SK-N-SH (cell line): Measurements from ENCODE around the gene ZSWIM3. TPM values are rescaled to one million over a fixed set of nuclear protein-coding genes. Genes with fewer than 3 reads are reported as not detected.

ENCODE experiments used
- CTCF ChIA-PET: fragments of 300-600, 350-600 bp; formaldehyde crosslinking; extraction: SDS; loops from one replicate; lab custom pipeline; 2021; lab: Yijun Ruan, JAX
- POLR2A ChIA-PET: fragments of 350-600 bp; sonication (Branson Sonifier 250); formaldehyde crosslinking; extraction: SDS; loops from one replicate; lab custom pipeline; 2020; ENCODE audit warnings: antibody characterized with exemption, inconsistent platforms; lab: Yijun Ruan, JAX
- DNase-seq: peaks from one replicate; pipeline ENCODE4 v3.0.0; 2012
- H2AFZ ChIP-seq: fragments of 200-600 bp; sonication (generic); 2 replicates; pipeline ENCODE4 v1.8.1; 2016; ENCODE audit warnings: antibody characterized with exemption, mild to moderate bottlenecking, low read depth
- H3F3A ChIP-seq: fragments of 200-600 bp; sonication (generic); replicated peaks from 2 replicates; pipeline ENCODE3; 2016; ENCODE audit warnings: antibody characterized with exemption, mild to moderate bottlenecking; ENCODE audit not compliant: insufficient read depth
- H3K27ac ChIP-seq, 2 experiments: fragments of 200-500 bp in 1 of 2; fragments of 200-600 bp in 1 of 2; sonication (Bioruptor generic) in 1 of 2; sonication (generic), shearing (Covaris generic) in 1 of 2; 2 replicates each; pipeline versions ENCODE4 v1.5.1 to v1.6.1; 2014 to 2016; ENCODE audit warnings: low read depth in 2 of 2, inconsistent platforms in 1 of 2, low read length in 1 of 2, mild to moderate bottlenecking in 1 of 2, mixed read lengths in 1 of 2
- H3K27me3 ChIP-seq: fragments of 200-600 bp; sonication (generic), shearing (Covaris generic); 2 replicates; pipeline ENCODE4 v1.6.1; 2016; ENCODE audit warnings: mixed run types; ENCODE audit not compliant: insufficient read depth
- H3K36me3 ChIP-seq, 2 experiments: fragments of 200-500 bp in 1 of 2; fragments of 200-600 bp in 1 of 2; sonication (Bioruptor generic) in 1 of 2; sonication (generic) in 1 of 2; replicated peaks in 1 of 2; 2 replicates each; pipeline versions ENCODE3 to v1.5.1; 2014 to 2016; ENCODE audit warnings: low read length in 1 of 2, mild to moderate bottlenecking in 1 of 2; ENCODE audit not compliant: insufficient read depth in 2 of 2, control insufficient read depth in 1 of 2
- H3K4me1 ChIP-seq, 2 experiments: fragments of 200-500 bp in 1 of 2; fragments of 200-600 bp in 1 of 2; sonication (Bioruptor generic) in 1 of 2; sonication (generic), shearing (Covaris generic) in 1 of 2; 2 replicates each; pipeline versions ENCODE4 v1.5.1 to v1.6.1; 2014 to 2016; ENCODE audit warnings: low read depth in 1 of 2, low read length in 1 of 2, mixed run types in 1 of 2; ENCODE audit not compliant: insufficient read depth in 2 of 2, control insufficient read depth in 1 of 2
- H3K4me2 ChIP-seq: fragments of 200-600 bp; sonication (generic), shearing (Covaris generic); 2 replicates; pipeline ENCODE4 v1.6.1; 2017; ENCODE audit warnings: mixed run types
- H3K4me3 ChIP-seq, 2 experiments: fragments of 200-500 bp in 1 of 2; fragments of 200-600 bp in 1 of 2; sonication (Bioruptor generic) in 1 of 2; sonication (generic), shearing (Covaris generic) in 1 of 2; 2 replicates each; pipeline versions ENCODE4 v1.5.1 to v1.8.1; 2014 to 2016; ENCODE audit warnings: low read depth in 2 of 2, inconsistent platforms in 1 of 2, low read length in 1 of 2, mild to moderate bottlenecking in 1 of 2, mixed read lengths in 1 of 2, moderate library complexity in 1 of 2
- H3K79me2 ChIP-seq: fragments of 200-600 bp; sonication (generic); 2 replicates; pipeline ENCODE4 v1.8.1; 2017; ENCODE audit warnings: mild to moderate bottlenecking; ENCODE audit not compliant: insufficient read depth
- H3K9ac ChIP-seq: fragments of 200-600 bp; sonication (generic); 2 replicates; pipeline ENCODE4 v1.6.1; 2017; ENCODE audit warnings: mixed run types
- H3K9me2 ChIP-seq: fragments of 200-600 bp; sonication (generic); 2 replicates; pipeline ENCODE4 v1.6.1; 2017; ENCODE audit warnings: mixed run types
- H3K9me3 ChIP-seq: fragments of 200-600 bp; sonication (generic); 2 replicates; pipeline ENCODE4 v1.6.1; 2017; ENCODE audit warnings: mixed run types, mild to moderate bottlenecking, moderate library complexity
- H4K20me1 ChIP-seq: fragments of 200-600 bp; sonication (generic); 2 replicates; pipeline ENCODE4 v1.6.1; 2017; ENCODE audit warnings: mild to moderate bottlenecking, mixed run types; ENCODE audit not compliant: insufficient read depth
- CTCF ChIP-seq: fragments of 200-600 bp; sonication (generic); IDR thresholded peaks from 2 replicates; pipeline ENCODE4 v1.6.1; 2017; ENCODE audit warnings: antibody characterized with exemption, mild to moderate bottlenecking, moderate library complexity
- EZH2phosphoT487 ChIP-seq: fragments of 200-600 bp; sonication (generic); IDR thresholded peaks from 2 replicates; pipeline ENCODE4 v1.6.1; 2017; ENCODE audit warnings: low read depth, mixed run types, mild to moderate bottlenecking, antibody characterized with exemption, moderate library complexity, borderline replicate concordance
- GABPA ChIP-seq: IDR thresholded peaks from 2 replicates; pipeline ENCODE4 v1.4.0; 2012; ENCODE audit warnings: low read depth, mild to moderate bottlenecking
- MAX ChIP-seq: IDR thresholded peaks from 2 replicates; pipeline ENCODE4 v1.4.0; 2012; ENCODE audit warnings: low read depth
- MXI1 ChIP-seq: IDR thresholded peaks from 2 replicates; pipeline ENCODE4 v1.6.1; 2012; ENCODE audit warnings: mild to moderate bottlenecking, low read depth, low read length, improper control_type of control experiment
- NFIC ChIP-seq: IDR thresholded peaks from 2 replicates; pipeline ENCODE4 v1.4.0; 2012; ENCODE audit warnings: borderline replicate concordance
- NRF1 ChIP-seq: IDR thresholded peaks from 2 replicates; pipeline ENCODE4 v1.6.1; 2012; ENCODE audit warnings: low read depth, mild to moderate bottlenecking, low read length
- POLR2AphosphoS5 ChIP-seq: IDR thresholded peaks from 2 replicates; pipeline ENCODE4 v1.6.1; 2012; ENCODE audit warnings: low read depth, low read length
- RAD21 ChIP-seq: IDR thresholded peaks from 2 replicates; pipeline ENCODE4 v1.6.1; 2012; ENCODE audit warnings: mild to moderate bottlenecking, low read length
- RXRA ChIP-seq: IDR thresholded peaks from 2 replicates; pipeline ENCODE4 v1.4.0; 2012; ENCODE audit warnings: low read depth, mild to moderate bottlenecking, borderline replicate concordance
- SIN3A ChIP-seq: IDR thresholded peaks from 2 replicates; pipeline ENCODE4 v1.6.1; 2012; ENCODE audit warnings: low read depth, mild to moderate bottlenecking, low read length, moderate library complexity, borderline replicate concordance
- TAF1 ChIP-seq: IDR thresholded peaks from 2 replicates; pipeline ENCODE4 v1.6.1; 2012; ENCODE audit warnings: low read depth, mild to moderate bottlenecking, low read length, moderate library complexity, borderline replicate concordance
- TCF12 ChIP-seq: IDR thresholded peaks from 2 replicates; pipeline ENCODE4 v1.4.0; 2012
- TEAD4 ChIP-seq: IDR thresholded peaks from 2 replicates; pipeline ENCODE4 v1.4.0; 2012; ENCODE audit warnings: mild to moderate bottlenecking, borderline replicate concordance; ENCODE audit not compliant: insufficient read depth
- YY1 ChIP-seq: IDR thresholded peaks from 2 replicates; pipeline ENCODE4 v1.4.0; 2012; ENCODE audit warnings: low read depth, mild to moderate bottlenecking
- WGBS: methylation state at CpG from one replicate; pipeline ENCODE4 v1.1.6; 2017; ENCODE audit warnings: low lambda C conversion rate; 5-methylcytosine and 5-hydroxymethylcytosine counted together
- polyA plus RNA-seq, 3 experiments: library from polyadenylated mRNA; depleted of rRNA; stranded (reverse); fragments of >200 nt; gene quantifications; 2 replicates each; pipeline ENCODE4 v1.2.3, GENCODE V29; 2012
- TF ChIP-seq, protein P1 (sequence below): IDR thresholded peaks from 2 replicates; pipeline ENCODE4; 2012
- TF ChIP-seq, protein P2 (sequence below): fragments of 150-350 bp; IDR thresholded peaks from 2 replicates; pipeline ENCODE4 v1.6.1; 2017; ENCODE audit warnings: antibody characterized with exemption, low read length, low read depth, borderline replicate concordance

The ZSWIM3 gene
- polyA plus RNA-seq, 1 of the 3 experiments (the other 2 are of a cell fraction) = 2.3 TPM

- TF ChIP-seq MAX (no peak), NRF1 (no peak), TAF1 (peak; percentile 94), GABPA (no peak), NFIC (no peak), POLR2AphosphoS5 (peak; percentile 88), CTCF (no peak), MXI1 (peak; percentile 89; the same call in 1 of the 2 replicates), SIN3A (peak; percentile 32; the same call in 1 of the 2 replicates), YY1 (peak; percentile 90), TEAD4 (no peak)
- TF ChIP-seq, protein P1, sequence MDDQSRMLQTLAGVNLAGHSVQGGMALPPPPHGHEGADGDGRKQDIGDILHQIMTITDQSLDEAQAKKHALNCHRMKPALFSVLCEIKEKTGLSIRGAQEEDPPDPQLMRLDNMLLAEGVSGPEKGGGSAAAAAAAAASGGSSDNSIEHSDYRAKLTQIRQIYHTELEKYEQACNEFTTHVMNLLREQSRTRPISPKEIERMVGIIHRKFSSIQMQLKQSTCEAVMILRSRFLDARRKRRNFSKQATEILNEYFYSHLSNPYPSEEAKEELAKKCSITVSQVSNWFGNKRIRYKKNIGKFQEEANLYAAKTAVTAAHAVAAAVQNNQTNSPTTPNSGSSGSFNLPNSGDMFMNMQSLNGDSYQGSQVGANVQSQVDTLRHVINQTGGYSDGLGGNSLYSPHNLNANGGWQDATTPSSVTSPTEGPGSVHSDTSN = peak; percentile 100
These were observed 23.8 kb downstream of the ZSWIM3 start, which contains the start of gene ZSWIM1 (continued) for GRCh38 chr20:45880988-45881788.

DNA sequence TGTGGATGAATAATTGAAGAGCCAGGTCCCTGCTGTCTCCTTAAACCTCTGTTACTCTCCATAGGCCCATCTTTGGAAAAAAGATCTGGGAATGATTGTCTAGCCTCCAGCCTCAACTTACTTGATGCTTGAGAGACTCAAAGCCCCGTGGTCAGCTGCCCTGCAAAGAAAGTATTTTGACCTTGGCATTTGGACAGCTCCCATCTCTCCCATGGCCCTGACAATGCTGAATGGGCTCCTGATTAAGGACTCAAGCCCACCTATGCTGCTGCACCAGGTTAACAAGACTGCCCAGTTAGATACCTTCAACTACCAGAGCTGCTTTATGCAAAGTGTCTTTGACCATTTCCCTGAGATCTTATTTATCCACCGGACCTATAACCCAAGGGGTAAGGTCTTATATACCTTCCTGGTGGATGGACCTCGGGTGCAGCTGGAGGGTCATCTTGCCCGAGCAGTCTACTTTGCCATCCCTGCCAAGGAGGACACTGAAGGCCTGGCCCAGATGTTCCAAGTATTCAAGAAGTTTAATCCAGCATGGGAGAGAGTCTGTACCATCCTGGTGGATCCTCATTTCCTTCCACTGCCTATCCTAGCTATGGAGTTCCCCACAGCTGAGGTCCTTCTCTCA is 25.2 kb downstream of the ZSWIM3 start:
- POLR2A ChIA-PET = interaction anchor here (1.9 to 2.5 kb wide), 2 partner anchors 8 to 29 kb away, joined by 5 to 26 read pairs; partner anchors contain the start of genes CTSA, NEURL2 and PLTP

More for the DNA sequence above, 25.2 kb downstream of the ZSWIM3 start:
- Histone ChIP-seq H3F3A (peaks cover 11% of the 10 kb centered on the region), H3K4me2 (no peak overlapping the region), H3K9ac (no peak overlapping the region), H3K79me2 (peaks cover 19% of the 10 kb centered on the region), H3K4me3 (no peak overlapping the region), H3K27me3 (no peaks in the 10 kb centered on the region), H3K4me1 (peaks cover 3 to 10% of the 10 kb centered on the region in 2 experiments; a peak in 2 of 4 replicates), H3K36me3 (peaks cover 3 to 16% of the 10 kb centered on the region in 2 experiments), H4K20me1 (no peaks in the 10 kb centered on the region), H3K9me2 (no peaks in the 10 kb centered on the region), H3K27ac (no peak overlapping the region), H2AFZ (no peak overlapping the region), H3K9me3 (no peaks in the 10 kb centered on the region)
- 89% methylated on average over 4 of the region's 4 CpGs for WGBS
- CTCF ChIA-PET = interaction anchor here (0.7 to 3.2 kb wide), 5 partner anchors 8 to 112 kb away, joined by 3 to 24 read pairs (median 4); partner anchors contain the start of genes CTSA and NEURL2
- TF ChIP-seq SIN3A (no peak), EZH2phosphoT487 (no peak), CTCF (no peak), RAD21 (no peak), GABPA (no peak), MAX (no peak), TCF12 (no peak), YY1 (no peak), RXRA (no peak), NFIC (no peak)
- TF ChIP-seq, protein P1 = no peak
- TF ChIP-seq, protein P2, sequence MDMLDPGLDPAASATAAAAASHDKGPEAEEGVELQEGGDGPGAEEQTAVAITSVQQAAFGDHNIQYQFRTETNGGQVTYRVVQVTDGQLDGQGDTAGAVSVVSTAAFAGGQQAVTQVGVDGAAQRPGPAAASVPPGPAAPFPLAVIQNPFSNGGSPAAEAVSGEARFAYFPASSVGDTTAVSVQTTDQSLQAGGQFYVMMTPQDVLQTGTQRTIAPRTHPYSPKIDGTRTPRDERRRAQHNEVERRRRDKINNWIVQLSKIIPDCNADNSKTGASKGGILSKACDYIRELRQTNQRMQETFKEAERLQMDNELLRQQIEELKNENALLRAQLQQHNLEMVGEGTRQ = no peak
- DNase-seq = no peak
